NCI-H2196 (cell line): Measurements from ENCODE around the gene SEC23A.
"Not testable (repeated sequence)": the region's sequence is repeated elsewhere in the genome, so short reads cannot be mapped to it uniquely, and the experiment has no call there.

Source experiments
- DNase-seq: peaks from one replicate; lab custom pipeline; 2025; ENCODE audit not compliant: unreplicated experiment; lab: John Stamatoyannopoulos, UW

The SEC23A gene

DNA sequence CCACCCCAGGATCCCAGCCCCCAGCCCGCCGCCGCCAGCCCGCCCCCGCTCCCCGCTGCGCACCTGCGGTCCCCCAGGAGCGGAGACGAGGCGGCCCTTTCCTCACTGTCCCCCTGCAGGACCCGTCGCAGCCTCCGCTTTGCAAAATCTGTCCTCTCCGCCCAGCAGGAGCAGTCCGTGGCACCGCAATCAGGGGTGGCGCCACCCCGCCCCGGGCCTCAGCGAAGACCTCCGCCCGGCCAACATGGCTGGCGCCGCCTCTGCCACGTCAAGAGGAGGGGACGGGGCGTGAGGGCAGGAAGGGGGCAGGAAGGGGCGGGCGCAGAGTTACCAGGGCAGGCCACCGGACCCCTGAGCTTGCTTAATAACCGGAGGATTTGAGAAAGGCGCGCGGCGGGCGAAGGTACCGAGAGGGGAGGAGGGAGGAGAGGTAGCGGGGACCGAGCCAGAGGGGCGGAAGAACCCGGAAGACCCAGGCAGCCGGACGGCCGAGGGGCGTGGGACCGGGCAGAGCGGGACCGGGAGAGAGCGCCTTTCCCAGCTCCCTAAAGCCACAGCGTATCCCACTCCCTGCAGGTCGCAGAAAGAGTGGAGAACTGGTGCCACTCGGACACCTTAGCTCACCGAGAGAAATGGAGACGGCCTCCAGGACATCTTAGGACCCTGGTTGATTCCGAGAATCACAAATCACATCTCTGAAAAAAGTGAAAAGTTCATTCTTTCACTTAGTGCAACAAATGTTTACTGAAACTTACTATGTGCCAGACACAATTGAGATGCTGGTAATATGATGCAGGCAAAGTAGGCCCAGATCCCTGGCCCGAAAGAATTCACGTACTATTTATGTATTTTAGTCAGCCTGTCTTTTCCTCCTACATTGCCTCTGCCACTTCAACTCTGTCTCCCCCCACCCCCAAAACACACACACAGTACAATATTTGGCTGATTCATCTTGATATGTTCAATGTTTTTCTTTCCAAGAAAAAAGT is at the start of gene SEC23A:
SEC23A (minus strand) TSS at position 267 of the 989 bp plus-strand sequence. CDS start 7,117 bp downstream, outside the sequence.
- peak; percentile 72 for DNase-seq

DNA sequence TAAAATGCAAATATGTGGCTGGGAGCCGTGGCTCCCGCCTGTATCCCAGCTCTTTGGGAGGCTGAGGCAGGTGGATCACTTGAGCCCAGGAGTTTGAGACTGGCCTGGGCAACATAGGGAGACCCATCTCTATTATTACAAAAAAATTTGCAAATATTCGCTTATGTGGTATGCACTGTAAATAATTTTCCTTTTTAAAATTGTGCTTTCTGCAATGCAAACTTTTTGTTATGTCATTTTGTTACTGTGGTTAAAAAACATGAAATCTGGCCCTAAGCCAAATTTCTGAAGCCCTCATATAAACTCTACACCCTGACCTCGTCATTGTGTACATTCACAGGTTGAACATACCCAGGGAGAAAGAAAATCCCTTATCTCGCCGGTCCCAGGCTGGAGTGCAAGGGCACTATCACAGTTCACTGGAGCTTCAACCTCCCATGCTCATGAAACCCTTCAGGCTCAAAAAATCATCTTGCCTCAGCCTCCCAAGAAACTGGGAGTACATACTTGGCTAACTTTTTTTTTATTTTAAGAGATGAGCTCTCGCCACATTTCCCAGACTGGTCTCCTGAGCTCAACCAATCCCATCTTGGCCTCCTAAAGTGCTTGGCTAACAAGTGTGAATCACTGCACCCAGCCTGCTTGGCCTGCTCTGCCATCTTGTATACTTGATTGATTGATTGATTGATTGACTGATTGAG is 42.4 kb upstream of the SEC23A start:
- no peak for DNase-seq

DNA sequence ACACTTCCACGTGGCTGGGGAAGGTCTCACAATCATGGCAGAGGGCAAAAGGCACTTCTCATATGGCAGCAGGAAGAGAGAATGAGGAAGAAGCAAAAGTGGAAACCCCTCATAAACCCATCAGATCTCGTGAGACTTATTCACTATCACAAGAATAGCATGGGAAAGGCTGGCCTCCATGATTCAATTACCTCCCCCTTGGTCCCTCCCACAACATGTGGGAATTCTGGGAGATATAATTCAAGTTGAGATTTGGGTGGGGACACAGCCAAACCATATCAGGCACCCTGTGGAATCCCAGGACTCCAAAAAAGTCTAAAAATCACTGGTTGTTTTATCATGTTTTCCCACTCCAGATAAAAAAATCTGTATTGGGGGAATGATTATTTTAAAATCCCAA is 40.2 kb upstream of the SEC23A start:
- not testable (repeated sequence) for DNase-seq

DNA sequence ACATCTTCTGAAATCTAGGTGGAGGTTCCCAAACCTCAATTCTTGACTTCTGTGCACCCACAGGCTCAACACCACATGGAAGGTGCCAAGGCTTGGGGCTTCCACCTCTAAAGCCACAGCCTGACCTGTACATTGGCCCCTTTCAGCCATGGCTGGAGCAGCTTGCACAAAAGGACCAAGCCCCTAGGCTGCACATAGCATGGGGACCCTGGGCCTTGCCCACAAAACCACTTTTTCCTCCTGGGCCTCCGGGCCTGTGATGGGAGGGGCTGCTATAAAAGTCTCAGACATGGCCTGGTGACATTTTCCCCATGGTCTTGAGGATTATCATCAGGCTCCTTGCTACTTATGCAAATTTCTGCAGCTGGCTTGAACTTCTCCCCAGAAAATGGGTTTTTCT is 38.6 kb upstream of the SEC23A start:
- not testable (repeated sequence) for DNase-seq

DNA sequence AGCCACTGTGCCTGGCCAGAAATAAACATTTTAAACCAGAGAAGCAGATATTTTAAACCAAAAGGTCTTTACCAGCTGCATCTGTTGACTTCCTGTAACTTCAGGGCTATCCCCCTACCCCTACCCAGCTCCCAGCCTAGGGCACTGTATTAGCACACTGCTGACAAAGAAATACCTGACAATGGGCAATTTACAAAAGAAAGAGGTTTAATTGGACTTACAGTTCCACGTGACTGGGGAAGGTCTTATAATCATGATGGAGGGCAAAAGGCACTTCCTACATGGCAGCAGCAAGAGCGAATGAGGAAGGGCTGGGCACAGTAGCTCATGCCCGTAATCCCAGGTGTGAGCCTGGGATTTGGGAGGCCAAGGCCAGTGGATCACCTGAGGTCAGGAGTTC is 37.1 kb upstream of the SEC23A start:
- DNase-seq = no peak

DNA sequence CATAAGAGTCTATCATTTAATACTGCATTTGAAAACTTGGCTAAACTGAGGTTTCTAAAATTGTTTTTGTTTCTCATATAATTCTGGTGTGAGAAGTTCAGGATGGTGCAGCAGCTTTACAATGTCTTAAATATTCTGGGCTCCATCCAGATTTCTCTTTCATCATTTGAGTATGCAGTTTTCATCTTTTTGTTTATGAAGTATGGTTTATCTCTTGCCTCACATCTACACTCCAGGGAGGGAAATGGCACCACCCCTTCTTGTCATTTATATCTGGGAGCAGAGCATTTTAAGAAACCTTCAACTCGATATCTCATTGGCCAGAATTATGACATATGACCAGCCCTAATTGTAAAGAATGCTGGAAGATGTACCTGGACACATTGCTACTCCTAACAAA is 35.4 kb upstream of the SEC23A start:
- DNase-seq = no peak

DNA sequence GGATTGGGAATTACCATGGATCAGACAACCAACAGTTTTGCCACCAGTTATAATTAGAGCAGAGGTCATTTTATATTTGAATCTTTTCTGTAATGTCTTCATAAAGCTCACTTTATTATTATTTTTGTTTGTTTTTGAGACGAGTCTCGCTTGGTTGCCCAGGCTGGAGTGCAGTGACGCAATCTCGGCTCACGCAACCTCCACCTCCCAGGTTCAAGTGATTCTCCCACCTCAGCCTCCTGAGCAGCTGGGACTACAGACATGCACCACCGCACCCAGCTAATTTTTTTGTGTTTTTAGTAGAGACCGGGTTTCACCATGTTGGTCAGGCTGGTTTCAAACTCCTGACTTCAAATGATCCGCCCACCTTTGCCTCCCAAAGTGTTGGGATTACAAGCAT is 34.8 kb upstream of the SEC23A start:
- not testable (repeated sequence) for DNase-seq

DNA sequence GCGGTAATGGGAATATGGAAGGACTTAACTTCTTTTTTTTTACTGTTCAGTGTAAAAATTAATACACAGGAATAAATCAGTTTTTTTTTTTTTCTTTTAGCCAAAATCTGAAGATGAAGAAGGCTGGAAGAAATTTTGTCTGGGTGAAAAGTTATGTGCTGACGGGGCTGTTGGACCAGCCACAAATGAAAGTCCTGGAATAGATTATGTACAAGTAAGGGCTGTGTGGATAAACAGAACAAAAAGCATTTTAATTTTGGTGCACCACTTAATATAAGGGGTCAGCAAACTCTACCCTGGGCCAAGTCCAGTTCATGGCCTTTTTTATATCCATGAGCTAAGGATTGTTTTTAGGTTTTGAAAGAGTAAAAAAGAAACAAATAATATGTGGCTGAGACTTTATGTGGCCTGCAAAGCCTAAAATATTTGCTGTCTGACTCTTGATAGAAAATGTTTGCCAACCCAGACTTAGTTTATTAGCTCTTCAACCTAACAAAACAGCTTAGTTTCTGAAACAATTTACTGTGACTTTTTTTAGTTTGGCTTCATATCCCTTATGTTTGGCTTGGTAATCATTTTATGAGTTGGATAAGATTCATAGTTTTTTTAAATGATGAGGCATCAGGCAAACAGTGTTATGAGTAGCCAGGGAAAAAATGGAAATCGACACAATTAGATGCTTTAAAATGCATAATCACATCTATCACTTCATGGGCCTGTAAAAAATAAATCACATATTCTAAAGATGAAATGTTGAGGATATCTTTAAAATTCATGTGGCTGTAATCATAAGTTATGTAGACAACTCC is 19.5 kb upstream of the SEC23A start:
- DNase-seq = no peak

DNA sequence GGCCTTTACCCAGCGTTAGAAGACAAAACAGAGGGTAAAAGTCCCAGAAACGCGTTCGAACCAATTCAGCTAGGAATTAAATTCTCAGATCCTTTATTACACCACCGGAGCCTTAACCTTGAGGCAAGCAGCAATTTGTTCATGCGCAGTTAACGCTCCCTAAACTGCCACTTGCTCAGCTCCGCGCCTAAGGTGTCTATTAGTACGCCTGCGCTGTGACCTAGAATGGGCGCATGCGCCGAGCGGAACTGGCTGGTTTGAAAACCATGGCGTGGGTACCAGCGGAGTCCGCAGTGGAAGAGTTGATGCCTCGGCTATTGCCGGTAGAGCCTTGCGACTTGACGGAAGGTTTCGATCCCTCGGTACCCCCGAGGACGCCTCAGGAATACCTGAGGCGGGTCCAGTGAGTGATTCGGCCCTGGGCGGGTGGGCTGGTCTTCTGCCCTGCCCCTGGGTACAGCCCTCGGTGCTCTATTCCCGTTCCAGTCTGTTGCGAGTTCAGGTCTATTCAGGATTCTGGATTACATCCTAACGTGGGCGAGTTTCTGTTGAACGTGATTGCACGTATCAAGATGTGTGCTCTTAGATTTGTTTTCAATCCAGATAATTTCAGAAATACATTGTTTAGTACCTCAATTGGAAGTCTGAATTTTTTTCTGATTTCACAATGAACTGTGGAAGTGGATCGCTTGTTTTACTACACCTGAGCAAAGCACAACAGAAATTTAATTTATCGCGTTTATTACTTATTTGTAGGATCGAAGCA is 11.2 kb upstream of the SEC23A start, which contains the start of gene GEMIN2:
GEMIN2 (plus strand) TSS at position 251 of the 766 bp plus-strand sequence; CDS start at position 267, 16 bp downstream.
- DNase-seq = peak; percentile 96

DNA sequence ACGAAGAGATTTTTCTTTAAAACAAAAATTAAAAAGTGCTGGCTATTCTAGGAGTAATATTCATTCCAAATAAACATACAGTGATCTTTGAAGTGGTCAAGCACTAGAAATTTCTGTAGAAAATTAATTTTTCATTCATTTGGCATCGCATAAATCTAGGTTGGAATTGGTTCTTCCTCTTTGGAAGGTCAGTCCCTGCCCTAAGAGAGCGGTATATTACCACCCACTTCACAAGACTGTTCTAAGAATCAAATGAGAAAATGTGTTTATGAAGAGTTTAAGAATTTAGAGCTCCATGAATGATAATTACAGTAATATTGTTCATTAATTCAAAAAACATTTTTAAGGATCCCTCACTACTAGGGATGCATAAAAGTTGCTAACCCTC is 10.6 kb upstream of the SEC23A start:
- DNase-seq = no peak

DNA sequence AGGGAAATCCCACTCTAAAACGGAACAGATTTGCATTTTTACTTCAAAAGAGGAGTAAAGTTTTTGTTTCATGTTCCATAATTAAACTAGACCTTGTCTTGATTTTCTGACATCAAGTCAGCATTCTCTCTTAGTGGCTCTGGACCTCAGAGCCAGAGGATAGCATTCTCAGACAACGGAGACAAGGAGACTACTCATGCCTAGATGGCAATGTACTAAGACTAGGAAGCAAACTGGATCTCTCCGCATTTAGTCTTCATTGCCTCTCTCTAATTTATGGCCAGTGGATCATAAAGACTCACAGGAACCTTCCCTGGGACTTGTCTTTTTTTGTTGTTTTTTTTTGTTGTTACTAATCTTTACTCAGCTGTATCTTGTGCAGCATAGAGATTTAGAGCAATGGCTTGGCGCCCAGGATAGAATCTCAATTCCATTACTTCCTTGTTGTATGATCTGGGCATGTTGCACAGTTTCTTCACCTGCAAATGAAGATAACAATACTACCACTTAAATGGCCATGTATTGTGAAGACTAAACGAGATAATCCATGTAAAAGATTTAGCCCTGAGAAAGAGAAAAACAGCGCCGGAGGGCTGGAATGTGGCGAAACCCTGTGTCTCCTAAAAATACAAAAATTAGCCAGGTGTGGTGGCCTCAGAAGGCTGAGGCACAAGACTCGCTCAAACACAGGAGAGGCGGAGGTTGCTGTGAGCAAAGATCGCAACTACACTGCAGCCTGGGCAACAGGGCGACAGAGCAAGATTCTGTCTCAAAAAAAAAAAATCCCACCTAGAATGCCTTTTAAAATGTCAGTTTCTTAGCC is 7.1 kb upstream of the SEC23A start:
- no peak for DNase-seq

DNA sequence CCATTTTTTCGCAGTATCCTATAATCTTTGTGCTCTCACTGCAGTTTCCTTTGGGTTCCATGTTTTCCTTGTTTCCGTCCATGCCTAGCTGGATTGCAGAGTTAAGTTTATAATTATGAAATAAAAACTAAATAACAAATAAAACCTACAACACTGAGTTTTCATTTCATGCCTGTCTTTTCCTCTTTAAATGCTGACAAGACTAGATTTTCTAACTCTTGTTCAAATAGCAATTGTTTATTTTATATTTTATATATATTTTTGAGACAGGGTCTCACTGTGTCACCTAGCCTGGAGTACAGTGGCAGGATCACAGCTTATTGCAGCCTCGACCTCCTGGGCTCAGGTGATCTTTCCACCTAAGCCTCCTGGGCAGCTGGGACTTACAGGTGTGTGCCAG is 5.8 kb upstream of the SEC23A start:
- DNase-seq = no peak

DNA sequence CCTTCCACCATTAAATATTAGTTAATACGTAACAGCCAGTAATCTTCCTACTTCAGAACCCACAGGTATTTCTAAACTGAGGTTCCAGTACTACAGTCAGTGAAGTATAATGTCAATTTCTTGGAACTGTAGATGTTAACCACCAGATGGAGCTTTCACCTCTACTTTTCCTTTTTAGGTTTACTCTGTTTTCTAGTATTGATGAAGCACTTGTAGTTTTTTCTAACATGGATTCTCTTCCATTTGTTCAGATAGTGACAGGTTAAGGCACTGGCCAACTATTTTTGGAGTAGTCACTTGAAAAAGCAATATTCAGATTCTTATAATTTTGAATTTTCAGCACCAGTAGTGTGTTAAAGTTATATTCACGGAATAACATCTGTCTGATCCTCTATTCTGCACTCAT is 4.6 kb upstream of the SEC23A start:
- peak; percentile 36 for DNase-seq

DNA sequence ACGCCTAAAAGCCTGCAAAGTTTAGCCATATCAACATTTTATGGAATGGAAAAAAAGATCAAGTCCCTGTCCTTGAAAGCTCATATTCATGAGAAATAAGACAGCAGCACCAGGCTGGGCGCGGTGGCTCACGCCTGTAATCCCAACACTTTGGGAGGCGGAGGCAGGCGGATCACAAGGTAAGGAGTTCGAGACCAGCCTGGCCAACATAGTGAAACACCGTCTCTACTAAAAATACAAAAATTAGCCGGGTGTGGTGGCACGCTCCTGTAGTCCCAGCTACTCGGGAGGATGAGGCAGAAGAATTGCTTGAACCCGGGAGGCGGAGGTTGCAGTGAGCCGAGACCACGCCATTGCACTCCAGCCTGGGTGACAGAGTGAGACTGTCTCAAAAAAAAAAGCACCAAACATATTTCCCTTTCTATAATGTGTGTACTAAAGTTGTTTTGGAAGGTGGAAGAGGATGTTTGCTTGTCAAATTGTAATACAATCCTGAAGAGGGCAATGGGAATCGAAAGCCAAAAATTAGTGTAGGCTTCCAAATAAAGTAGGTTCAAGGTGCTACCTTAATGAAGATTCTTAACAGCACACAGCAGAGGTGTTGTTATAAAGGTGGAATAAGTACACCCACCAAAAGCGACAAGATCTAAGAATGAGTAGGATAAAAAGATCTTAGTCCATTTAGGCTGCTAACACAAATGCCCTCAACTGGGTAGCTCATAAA is 1.2 kb upstream of the SEC23A start:
- not testable (repeated sequence) for DNase-seq

DNA sequence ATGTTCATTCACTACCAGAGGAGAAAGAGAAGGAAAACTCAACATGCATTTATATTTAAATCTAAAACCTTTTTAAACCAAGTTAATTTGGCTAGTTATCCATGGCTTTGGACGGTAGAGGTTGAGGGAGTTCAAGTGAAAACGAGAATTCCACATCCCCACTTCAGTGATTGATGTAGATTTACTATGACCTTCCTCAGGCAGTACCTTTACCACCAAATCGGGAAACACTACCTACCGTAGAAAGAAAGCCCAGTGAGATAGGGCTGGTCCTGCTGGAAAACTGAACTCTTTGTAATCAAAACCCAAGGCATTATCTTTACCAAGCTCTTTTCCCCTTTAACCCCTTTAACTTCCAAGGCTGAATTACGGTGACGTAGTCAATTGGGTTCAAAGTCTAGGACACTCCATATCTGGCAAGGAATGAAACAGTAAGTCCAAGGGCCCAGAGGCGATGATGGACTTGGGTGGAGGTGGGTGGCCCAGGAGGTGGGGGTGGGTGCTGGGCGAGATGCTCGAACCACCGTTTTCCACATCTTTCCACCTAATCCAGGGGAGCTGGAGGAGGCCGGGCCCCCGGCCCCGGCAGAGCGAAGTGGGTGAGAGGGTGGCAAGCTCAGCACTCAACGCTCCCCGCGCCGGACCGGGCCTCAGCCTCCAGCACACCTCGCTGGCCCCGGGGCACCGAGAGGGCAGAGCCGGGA is 618 bp downstream of the SEC23A start:
- DNase-seq = peak; percentile 7

DNA sequence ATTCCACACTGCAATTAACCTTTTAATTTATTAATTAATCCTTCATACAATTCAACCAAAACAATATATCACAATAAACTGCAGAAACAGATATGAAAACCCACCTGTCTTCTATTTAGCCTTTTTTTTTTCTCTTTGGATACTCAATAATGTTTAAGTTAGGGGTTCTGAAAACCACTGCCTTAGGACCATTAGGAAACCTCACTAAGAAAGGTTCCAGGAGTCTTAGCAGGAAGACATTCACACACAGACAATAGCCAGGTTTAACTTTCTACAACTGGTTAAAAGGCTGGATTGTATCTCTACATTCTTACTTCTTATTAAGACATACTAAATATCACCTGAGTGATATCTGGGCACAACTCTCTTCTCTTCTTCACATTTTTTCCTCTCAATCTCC is 3.3 kb downstream of the SEC23A start:
- DNase-seq = no peak

DNA sequence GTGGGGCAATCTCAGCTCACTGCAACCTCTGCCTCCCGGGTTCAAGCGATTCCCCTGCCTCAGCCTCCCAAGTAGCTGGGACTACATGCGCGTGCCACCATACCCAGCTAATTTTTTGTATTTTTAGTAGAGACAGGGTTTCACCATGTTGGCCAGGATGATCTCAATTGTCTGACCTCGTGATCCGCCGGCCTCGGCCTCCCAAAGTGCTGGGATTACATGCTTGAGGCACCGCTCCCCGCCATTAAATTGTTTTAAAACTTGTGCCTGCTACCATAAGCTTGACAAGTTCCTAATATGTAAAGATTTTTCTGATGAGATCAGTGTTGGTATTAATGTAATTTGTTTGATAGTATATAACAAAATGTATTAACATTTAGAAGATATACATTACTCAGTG is 3.8 kb downstream of the SEC23A start:
- DNase-seq = not testable (repeated sequence)

DNA sequence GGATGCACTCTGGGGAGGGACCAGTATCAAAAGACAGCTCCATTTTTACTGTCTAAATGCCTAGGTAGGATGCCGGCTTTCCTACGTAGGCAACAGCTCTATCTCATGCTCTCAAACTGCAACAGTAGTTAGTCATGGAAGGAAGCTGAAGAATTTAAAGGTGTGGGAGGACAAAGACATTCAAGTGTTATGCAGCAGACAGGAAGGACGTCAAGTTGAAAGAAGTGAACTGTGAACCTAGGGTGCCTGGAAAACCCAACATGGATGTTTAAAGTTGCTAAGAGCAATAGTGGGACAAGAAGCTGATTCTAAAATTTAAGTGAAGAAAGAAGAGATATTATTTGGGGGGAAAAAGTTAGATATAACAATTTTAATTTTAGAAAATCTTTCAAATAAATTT is 5.9 kb downstream of the SEC23A start:
- DNase-seq = no peak
